Measurements from ENCODE around the gene SLC25A51. TPM values are rescaled to one million over a fixed set of nuclear protein-coding genes. Genes with fewer than 3 reads are reported as not detected.

The SLC25A51 gene
- total and polyA plus RNA-seq, 2 experiments from 2014 or later, result 5.3 to 22.0 TPM

DNA sequence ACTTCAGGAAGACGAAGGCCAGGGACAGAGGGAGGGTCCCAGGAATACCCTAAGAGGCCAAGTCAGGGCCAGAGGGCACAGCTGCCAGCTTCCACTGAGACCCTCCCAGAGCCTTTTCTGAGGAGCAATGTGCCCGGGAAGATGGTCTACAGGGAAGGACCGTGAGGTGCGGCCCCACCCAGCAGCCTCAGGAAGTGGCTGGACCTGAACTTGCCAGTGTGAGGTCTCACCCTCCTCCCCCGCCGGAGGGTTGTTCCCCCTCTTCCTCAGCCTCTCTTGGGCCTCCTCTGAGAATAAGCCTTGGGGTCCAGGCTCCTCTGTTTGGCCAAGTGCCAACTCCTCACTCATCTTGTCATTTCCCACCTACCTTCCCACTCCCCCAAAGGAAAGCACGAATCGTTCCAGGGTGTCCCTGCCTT lies 13.4 kb upstream of the SLC25A51 start:
- Histone ChIP-seq H3K9me2 (ENCODE audit: insufficient read depth) (no peaks in the 10 kb centered on the region), H3K27me3 (ENCODE audit: insufficient read depth) (no peaks in the 10 kb centered on the region), H3K4me3 (no peak overlapping the region), H3K79me2 (replicated peaks; ENCODE audit: insufficient read depth) (no peaks in the 10 kb centered on the region), H3K4me2 (no peak overlapping the region), H3K4me1 (ENCODE audit: insufficient read depth) (peaks cover 3% of the 10 kb centered on the region), H3K27ac (ENCODE audit: low read depth) (no peak overlapping the region), H3F3A (replicated peaks; ENCODE audit: low read depth) (no peaks in the 10 kb centered on the region), H4K20me1 (replicated peaks; ENCODE audit: insufficient read depth) (no peaks in the 10 kb centered on the region), H2AFZ (no peak overlapping the region), H3K36me3 (ENCODE audit: insufficient read depth) (no peaks in the 10 kb centered on the region)
- TF ChIP-seq ZNF114 (CRISPR knock-in tag; IDR thresholded peaks at IDR 0.05), result no peak
- no peak for TF ChIP-seq POLR2AphosphoS5 (IDR thresholded peaks at IDR 0.05; ENCODE audit: low read depth)
- TF ChIP-seq NANOG (IDR thresholded peaks at IDR 0.05; ENCODE audit: borderline replicate concordance), result no peak
- Mint-ChIP-seq H3K4me3 (no peak overlapping the region), H3K9me3 (no peaks in the 10 kb centered on the region), H3K4me1 (peaks cover 31% of the 10 kb centered on the region), H3K36me3 (ENCODE audit: low read depth) (no peaks in the 10 kb centered on the region; the same call in 2 of the 3 replicates), H3K27ac (no peak overlapping the region), H3K27me3 (ENCODE audit: insufficient read depth, low read depth, poor library complexity) (peaks cover 12% of the 10 kb centered on the region)
- ATAC-seq, result no peak
- no peak for DNase-seq (ENCODE audit: low spot score)

DNA sequence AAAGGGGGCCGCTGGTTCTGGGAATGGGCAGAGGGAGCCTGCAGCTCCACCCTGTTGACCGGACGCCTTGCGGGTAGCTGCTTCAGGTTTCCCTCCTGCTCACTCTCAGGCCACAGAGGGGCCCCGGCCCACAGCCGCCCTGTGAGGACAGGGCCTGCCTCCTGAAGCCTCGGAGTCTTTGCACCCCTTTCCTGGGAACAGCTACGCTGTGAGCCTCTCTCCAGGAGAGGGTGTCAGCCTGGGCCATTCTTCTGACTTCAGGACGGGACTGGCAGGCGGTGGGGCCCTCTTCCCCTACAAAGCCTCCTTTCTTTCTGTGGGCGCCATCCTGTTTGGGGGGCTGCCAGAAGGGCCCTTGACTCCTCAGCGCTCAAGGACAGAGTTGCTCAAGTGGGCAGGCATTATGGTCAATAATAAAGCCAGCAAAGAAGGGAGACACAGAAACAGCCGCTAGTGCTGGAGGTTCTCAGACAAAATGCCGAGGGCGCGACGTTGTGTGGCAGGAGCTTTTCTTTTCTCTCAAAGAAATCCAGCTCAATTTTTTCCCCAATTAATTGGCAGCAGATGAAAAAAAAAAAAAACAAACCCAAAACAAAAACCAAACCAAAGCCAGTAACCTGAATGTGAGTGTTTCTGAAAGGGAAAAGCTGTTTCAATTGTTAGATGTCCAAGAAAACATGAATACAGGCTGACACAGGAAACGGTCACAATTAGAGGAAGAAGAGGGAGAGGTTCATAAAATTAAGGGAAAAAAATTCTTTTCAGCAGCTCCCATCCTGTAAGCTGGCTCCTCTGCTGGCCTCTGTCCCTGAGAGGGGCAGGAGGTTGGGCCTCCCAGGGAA lies 12.8 kb upstream of the SLC25A51 start:
- Mint-ChIP-seq H3K4me3 (no peak overlapping the region), H3K27me3 (ENCODE audit: insufficient read depth, low read depth, poor library complexity) (peaks cover 12% of the 10 kb centered on the region), H3K27ac (no peak overlapping the region), H3K36me3 (ENCODE audit: low read depth) (no peaks in the 10 kb centered on the region; the same call in 2 of the 3 replicates), H3K4me1 (peaks cover 28% of the 10 kb centered on the region), H3K9me3 (no peaks in the 10 kb centered on the region)
- DNase-seq (ENCODE audit: low spot score), result no peak
- Histone ChIP-seq H4K20me1 (replicated peaks; ENCODE audit: insufficient read depth) (no peaks in the 10 kb centered on the region), H2AFZ (no peak overlapping the region), H3K4me3 (no peak overlapping the region), H3K27me3 (ENCODE audit: insufficient read depth) (no peaks in the 10 kb centered on the region), H3K9me2 (ENCODE audit: insufficient read depth) (no peaks in the 10 kb centered on the region), H3F3A (replicated peaks; ENCODE audit: low read depth) (no peaks in the 10 kb centered on the region), H3K79me2 (replicated peaks; ENCODE audit: insufficient read depth) (no peaks in the 10 kb centered on the region), H3K36me3 (ENCODE audit: insufficient read depth) (no peaks in the 10 kb centered on the region), H3K27ac (ENCODE audit: low read depth) (no peak overlapping the region), H3K4me1 (ENCODE audit: insufficient read depth) (peaks cover 3% of the 10 kb centered on the region), H3K4me2 (no peak overlapping the region)
- TF ChIP-seq POLR2AphosphoS5 (IDR thresholded peaks at IDR 0.05; ENCODE audit: low read depth), result no peak
- TF ChIP-seq STAT1 (IDR thresholded peaks at IDR 0.05; ENCODE audit: unreplicated experiment), result no peak
- no peak for TF ChIP-seq CREB1 (CRISPR knock-in tag; IDR thresholded peaks at IDR 0.05; ENCODE audit: low read depth)
- no peak for ATAC-seq

DNA sequence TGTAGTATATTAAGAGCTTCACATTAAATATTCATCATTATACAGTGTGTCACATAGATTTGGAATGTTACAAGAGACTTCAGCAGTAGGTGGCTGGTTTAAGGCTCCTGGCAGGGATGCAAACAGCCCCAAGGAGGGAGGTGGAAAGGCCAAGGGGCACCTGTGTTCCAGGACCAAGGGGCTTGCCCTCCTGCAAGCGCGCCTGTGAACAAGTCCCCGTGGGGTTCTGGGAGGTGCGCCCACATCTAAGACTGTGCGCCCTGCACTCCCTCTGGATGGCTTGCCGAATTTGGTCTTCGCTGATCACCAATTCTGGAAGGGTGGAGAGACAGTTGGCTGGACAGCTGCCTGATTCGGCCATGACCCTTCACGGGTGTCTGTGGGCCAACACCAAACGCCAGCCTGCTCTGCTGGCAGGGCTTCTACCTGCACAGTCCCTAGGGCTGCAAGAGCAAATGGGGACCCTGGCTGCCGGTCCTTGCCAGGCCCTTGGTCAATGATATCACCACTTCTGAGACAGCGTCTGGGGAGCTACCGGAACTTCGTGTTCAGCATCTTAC lies 12.1 kb upstream of the SLC25A51 start:
- H3K36me3 ChIP-seq (ENCODE audit: insufficient read depth), result no peaks in the 10 kb centered on the region
- no peak for ATAC-seq
- H4K20me1 ChIP-seq (replicated peaks; ENCODE audit: insufficient read depth), result no peaks in the 10 kb centered on the region
- no peaks in the 10 kb centered on the region; the same call in 2 of the 3 replicates for H3K36me3 Mint-ChIP-seq (ENCODE audit: low read depth)
- H3K27me3 Mint-ChIP-seq (ENCODE audit: insufficient read depth, low read depth, poor library complexity), result peaks cover 12% of the 10 kb centered on the region
- H3K4me1 Mint-ChIP-seq, result peaks cover 21% of the 10 kb centered on the region
- DNase-seq (ENCODE audit: low spot score), result no peak
- H3K27ac Mint-ChIP-seq, result no peak overlapping the region
- no peaks in the 10 kb centered on the region for H3K9me3 Mint-ChIP-seq
- H3K4me1 ChIP-seq (ENCODE audit: insufficient read depth), result peaks cover 3% of the 10 kb centered on the region
- no peaks in the 10 kb centered on the region for H3K79me2 ChIP-seq (replicated peaks; ENCODE audit: insufficient read depth)
- no peak overlapping the region for H3K4me3 ChIP-seq
- no peaks in the 10 kb centered on the region for H3K9me2 ChIP-seq (ENCODE audit: insufficient read depth)
- H3K4me2 ChIP-seq, result no peak overlapping the region
- no peak overlapping the region for H2AFZ ChIP-seq
- no peaks in the 10 kb centered on the region for H3F3A ChIP-seq (replicated peaks; ENCODE audit: low read depth)
- H3K27me3 ChIP-seq (ENCODE audit: insufficient read depth), result no peaks in the 10 kb centered on the region
- no peak overlapping the region for H3K4me3 Mint-ChIP-seq
- no peak overlapping the region for H3K27ac ChIP-seq (ENCODE audit: low read depth)
- TF ChIP-seq STAT1 (IDR thresholded peaks at IDR 0.05; ENCODE audit: unreplicated experiment) (no peak), JUNB (IDR thresholded peaks at IDR 0.05; ENCODE audit: unreplicated experiment) (no peak), ZNF331 (CRISPR knock-in tag; IDR thresholded peaks at IDR 0.05; ENCODE audit: low read depth) (no peak), ZNF114 (CRISPR knock-in tag; IDR thresholded peaks at IDR 0.05) (no peak), POLR2AphosphoS5 (IDR thresholded peaks at IDR 0.05; ENCODE audit: low read depth) (no peak)
- TF ChIP-seq, protein P1, sequence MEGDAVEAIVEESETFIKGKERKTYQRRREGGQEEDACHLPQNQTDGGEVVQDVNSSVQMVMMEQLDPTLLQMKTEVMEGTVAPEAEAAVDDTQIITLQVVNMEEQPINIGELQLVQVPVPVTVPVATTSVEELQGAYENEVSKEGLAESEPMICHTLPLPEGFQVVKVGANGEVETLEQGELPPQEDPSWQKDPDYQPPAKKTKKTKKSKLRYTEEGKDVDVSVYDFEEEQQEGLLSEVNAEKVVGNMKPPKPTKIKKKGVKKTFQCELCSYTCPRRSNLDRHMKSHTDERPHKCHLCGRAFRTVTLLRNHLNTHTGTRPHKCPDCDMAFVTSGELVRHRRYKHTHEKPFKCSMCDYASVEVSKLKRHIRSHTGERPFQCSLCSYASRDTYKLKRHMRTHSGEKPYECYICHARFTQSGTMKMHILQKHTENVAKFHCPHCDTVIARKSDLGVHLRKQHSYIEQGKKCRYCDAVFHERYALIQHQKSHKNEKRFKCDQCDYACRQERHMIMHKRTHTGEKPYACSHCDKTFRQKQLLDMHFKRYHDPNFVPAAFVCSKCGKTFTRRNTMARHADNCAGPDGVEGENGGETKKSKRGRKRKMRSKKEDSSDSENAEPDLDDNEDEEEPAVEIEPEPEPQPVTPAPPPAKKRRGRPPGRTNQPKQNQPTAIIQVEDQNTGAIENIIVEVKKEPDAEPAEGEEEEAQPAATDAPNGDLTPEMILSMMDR (conservative IDR thresholded peaks at IDR 0.05; ENCODE audit: low read depth in 2 of 2), result no peak

Data from GM23338 (cell line).